Fibroblast of villous mesenchyme (primary cell): ENCODE measurements around the gene MSH2. TPM values are rescaled to one million over a fixed set of nuclear protein-coding genes. Genes with fewer than 3 reads are reported as not detected.
"Not testable (repeated sequence)": the region's sequence is repeated elsewhere in the genome, so short reads cannot be mapped to it uniquely, and the experiment has no call there.

Experiments used
- DNase-seq: peaks from one replicate; pipeline ENCODE4 v3.0.0-alpha.2; 2010; ENCODE audit warnings: low read depth
- H3K4me3 ChIP-seq: 2 replicates; pipeline ENCODE4 v1.5.1; 2011; ENCODE audit warnings: low read depth, mild to moderate bottlenecking, low read length
- total RNA-seq: library from RNA; depleted of rRNA; stranded (reverse); fragments of >200 nt; gene quantifications from 2 replicates; pipeline ENCODE4 v1.2.3, GENCODE V29; 2012
- TF ChIP-seq, protein P1 (sequence below): IDR thresholded peaks from 2 replicates; pipeline ENCODE4 v1.5.1; 2012; ENCODE audit warnings: low read depth, mild to moderate bottlenecking, low read length; ENCODE audit not compliant: insufficient read depth

Gene MSH2
- total RNA-seq, 1 donor: 22.9 TPM

DNA sequence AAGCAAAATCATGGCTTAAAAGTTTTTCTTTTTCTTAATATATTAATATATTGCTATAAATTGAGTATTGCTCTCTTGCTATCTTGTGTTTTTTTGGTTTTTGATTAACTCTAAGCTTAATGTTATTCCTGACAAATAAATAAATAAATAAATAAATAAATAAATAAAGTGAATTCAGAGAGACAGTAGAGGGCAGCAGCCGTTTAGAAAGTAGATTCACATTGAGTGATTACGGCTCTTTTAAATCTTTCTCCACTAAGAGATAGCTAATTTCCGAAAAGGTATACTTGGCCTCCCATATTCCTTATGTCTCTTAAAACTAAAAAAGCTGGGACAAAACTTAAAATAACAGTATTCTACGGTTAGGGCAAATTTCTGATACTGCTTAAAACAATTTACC, 34.3 kb downstream of the MSH2 start:
- TF ChIP-seq, protein P1, sequence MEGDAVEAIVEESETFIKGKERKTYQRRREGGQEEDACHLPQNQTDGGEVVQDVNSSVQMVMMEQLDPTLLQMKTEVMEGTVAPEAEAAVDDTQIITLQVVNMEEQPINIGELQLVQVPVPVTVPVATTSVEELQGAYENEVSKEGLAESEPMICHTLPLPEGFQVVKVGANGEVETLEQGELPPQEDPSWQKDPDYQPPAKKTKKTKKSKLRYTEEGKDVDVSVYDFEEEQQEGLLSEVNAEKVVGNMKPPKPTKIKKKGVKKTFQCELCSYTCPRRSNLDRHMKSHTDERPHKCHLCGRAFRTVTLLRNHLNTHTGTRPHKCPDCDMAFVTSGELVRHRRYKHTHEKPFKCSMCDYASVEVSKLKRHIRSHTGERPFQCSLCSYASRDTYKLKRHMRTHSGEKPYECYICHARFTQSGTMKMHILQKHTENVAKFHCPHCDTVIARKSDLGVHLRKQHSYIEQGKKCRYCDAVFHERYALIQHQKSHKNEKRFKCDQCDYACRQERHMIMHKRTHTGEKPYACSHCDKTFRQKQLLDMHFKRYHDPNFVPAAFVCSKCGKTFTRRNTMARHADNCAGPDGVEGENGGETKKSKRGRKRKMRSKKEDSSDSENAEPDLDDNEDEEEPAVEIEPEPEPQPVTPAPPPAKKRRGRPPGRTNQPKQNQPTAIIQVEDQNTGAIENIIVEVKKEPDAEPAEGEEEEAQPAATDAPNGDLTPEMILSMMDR: peak; percentile 39
- H3K4me3 ChIP-seq: no peak overlapping the region
- peak; percentile 64 for DNase-seq

DNA sequence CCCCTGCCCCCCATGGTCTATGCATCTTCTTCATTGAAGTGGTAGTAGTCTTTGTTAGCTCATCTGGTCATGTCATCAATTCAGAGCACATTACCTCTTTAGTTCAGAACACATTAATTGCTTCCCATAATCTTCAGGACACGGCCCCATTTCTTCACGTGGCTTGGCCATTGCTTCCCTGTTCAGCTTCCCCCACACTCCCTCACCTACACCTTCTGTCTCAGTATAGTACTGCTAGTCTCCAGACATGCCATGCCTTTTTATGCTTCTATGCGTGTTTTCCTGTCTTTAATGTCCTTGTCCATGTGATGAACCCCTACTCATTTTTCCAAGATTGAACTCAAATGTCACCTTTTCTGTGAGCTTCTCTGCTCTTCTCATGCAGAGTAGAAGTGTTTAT, 35.1 kb downstream of the MSH2 start:
- no peak overlapping the region for H3K4me3 ChIP-seq
- TF ChIP-seq, protein P1: no peak
- no peak for DNase-seq

DNA sequence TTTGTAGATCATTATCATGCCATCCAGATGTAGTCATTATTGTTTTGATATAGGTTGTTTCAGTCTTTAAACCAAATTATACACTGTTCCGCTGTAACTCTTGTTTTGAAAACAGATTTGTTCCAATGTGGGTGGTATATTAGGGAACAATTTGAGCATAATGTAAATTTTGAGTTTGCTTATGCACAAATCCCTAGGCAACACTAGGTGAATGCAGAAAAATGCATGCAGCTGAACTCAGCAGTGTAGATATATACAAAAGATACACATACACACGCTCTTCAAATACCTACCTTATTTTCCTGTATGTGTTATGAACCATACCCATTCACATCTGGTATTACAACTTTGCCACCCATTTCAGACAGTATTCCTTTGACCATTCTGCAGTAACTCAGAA, 35.8 kb downstream of the MSH2 start:
- no peak for DNase-seq
- TF ChIP-seq, protein P1: no peak
- no peak overlapping the region for H3K4me3 ChIP-seq

DNA sequence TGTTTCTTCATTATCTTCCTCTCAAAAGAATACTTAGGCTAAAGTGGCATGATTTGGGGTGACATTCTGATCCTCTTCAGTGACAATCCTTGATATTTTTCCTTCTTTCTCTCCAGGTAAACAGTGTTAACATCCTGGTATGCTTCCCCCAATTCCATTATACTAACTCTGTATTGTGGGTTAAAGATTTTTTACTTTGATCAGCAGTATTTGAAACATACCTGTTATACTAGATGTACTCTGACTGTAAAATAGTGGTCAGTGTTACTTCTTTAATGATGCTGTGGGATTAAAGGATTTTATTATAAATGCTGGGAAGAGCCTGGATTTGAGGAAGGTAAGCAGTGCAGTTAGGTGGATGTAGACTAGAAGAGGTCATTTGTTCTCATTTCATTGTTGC, 48.8 kb downstream of the MSH2 start:
- H3K4me3 ChIP-seq: no peak overlapping the region
- TF ChIP-seq, protein P1: no peak
- no peak for DNase-seq

DNA sequence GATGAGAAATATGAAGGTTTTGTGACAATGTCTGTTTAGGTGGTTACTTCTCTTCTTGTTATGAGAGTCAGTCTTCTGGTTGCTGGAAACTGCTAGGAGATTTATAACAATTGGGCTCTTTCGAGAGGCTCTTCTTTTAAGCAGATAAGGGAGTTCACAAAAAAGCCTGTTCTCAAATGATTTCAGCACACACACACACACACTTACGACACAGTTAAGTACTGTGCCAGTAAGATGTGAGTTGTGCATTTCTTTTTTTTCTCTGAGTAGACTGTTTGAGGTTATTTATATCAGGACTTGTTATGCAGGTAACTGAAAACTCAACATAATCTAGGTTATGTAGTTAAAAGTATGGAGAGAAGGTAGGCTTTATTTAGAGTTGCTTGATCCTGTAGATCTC, 49.8 kb downstream of the MSH2 start:
- DNase-seq: no peak
- no peak overlapping the region for H3K4me3 ChIP-seq
- TF ChIP-seq, protein P1: no peak

DNA sequence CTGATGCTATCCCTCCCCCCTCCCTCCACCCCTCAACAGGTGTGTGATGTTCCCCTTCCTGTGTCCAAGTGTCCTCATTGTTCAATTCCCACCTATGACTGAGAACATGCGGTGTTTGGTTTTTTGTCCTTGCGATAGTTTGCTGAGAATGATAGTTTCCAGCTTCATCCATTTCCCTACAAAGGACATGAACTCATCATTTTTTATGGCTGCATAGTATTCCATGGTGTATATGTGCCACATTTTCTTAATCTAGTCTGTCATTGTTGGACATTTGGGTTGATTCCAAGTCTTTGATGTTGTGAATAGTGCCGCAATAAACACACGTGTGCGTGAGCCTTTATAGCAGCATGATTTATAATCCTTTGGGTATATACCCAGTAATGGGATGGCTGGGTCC, 51.9 kb downstream of the MSH2 start:
- DNase-seq, H3K4me3 ChIP-seq: not testable (repeated sequence)

DNA sequence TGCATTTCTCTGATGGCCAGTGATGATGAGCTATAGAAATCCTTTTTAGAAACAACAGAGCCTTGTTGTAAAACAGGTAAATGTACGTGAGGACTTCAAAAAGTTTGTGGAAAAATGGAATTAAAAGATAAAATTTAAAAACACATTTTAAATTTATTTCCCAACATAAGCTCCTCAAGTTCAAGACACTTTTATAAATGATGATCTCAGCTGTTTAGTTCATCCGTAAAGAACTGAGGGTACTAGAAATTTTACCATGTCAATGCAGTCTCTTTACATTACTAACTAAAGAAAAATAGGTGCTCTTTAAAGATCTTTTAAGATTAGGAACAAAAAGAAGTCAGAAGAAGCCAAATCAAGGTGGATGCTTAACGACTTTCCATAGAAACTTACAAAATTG, 52.5 kb downstream of the MSH2 start:
- H3K4me3 ChIP-seq: no peak overlapping the region
- TF ChIP-seq, protein P1: no peak
- no peak for DNase-seq
